Endothelial cell of umbilical vein (primary cell): ENCODE measurements around the gene SLC15A3. TPM values are rescaled to one million over a fixed set of nuclear protein-coding genes. Genes with fewer than 3 reads are reported as not detected.

Experiments used
- BruUV-seq: library from RNA; stranded (reverse); fragments of 400-500 nt; replicated peaks from 2 replicates; lab custom pipeline; 2021; lab: Mats Ljungman, UMichigan
- CTCF ChIA-PET: fragments of 300-600, 350-600 bp; sonication (Branson Sonifier 250); formaldehyde crosslinking; loops from one replicate; lab custom pipeline; 2021; ENCODE audit warnings: antibody characterized with exemption, inconsistent platforms; lab: Charles Lee
- POLR2A ChIA-PET: fragments of 300-600, 350-600 bp; sonication (Branson Sonifier 250); formaldehyde crosslinking; loops from one replicate; lab custom pipeline; 2021; ENCODE audit warnings: antibody characterized with exemption, inconsistent platforms; lab: Charles Lee
- DNase-seq: peaks from one replicate; pipeline ENCODE4 v3.0.0-alpha.2; 2011; ENCODE audit warnings: low read depth, low spot score
- FAIRE-seq: peaks from 2 replicates; lab custom pipeline; 2011; peaks lifted over from hg19 to GRCh38; lab: Jason Lieb, UNC
- H2AFZ ChIP-seq: 2 replicates; pipeline ENCODE4 v1.6.0; 2012; ENCODE audit warnings: low read depth, low read length, control low read depth, inconsistent platforms
- H3K27ac ChIP-seq: 2 replicates; pipeline ENCODE4 v1.5.1; 2011; ENCODE audit warnings: low read depth, mild to moderate bottlenecking, control low read depth, low read length, moderate library complexity; ENCODE audit not compliant: insufficient read depth
- H3K27me3 ChIP-seq, 2 experiments: 2 replicates each; pipeline versions ENCODE4 v1.6.0 to v1.6.1; 2011; ENCODE audit warnings: low read length in 2 of 2, mixed read lengths in 1 of 2; ENCODE audit not compliant: control insufficient read depth in 2 of 2, insufficient read depth in 2 of 2
- H3K36me3 ChIP-seq, 2 experiments: 2 replicates in 1 of 2; 3 replicates in 1 of 2; pipeline ENCODE4 v1.5.1; 2011; ENCODE audit warnings: low read length in 2 of 2, mild to moderate bottlenecking in 1 of 2, moderate library complexity in 1 of 2; ENCODE audit not compliant: control insufficient read depth in 2 of 2, insufficient read depth in 2 of 2; ENCODE audit errors: extremely low read depth in 1 of 2
- H3K4me1 ChIP-seq: 3 replicates; pipeline ENCODE4 v1.5.1; 2011; ENCODE audit warnings: mild to moderate bottlenecking, low read length; ENCODE audit not compliant: control insufficient read depth, insufficient read depth; ENCODE audit errors: extremely low read depth
- H3K4me2 ChIP-seq: 2 replicates; pipeline ENCODE4 v1.6.1; 2011; ENCODE audit warnings: low read length, control low read depth, mixed read lengths; ENCODE audit not compliant: insufficient read depth
- H3K4me3 ChIP-seq, 3 experiments: fragments of 200-600 bp in 1 of 3; sonication (generic), shearing (Covaris generic) in 1 of 3; replicated peaks in 1 of 3; 2 replicates each; pipeline ENCODE4 v1.5.1; 2011 to 2016; ENCODE audit warnings: control low read depth in 3 of 3, low read length in 3 of 3, mild to moderate bottlenecking in 2 of 3, inconsistent platforms in 1 of 3, low read depth in 1 of 3, moderate library complexity in 1 of 3; ENCODE audit not compliant: insufficient read depth in 1 of 3
- H3K79me2 ChIP-seq: 2 replicates; pipeline ENCODE4 v1.6.0; 2012; ENCODE audit warnings: low read length, inconsistent platforms; ENCODE audit not compliant: control insufficient read depth, insufficient read depth
- H3K9ac ChIP-seq: replicated peaks from 2 replicates; pipeline ENCODE3; 2011; ENCODE audit warnings: low read length, control low read depth; ENCODE audit not compliant: insufficient read depth; ENCODE audit errors: extremely low read depth
- H3K9me1 ChIP-seq: replicated peaks from 3 replicates; pipeline ENCODE4 v1.6.0; 2011; ENCODE audit warnings: mild to moderate bottlenecking, low read length; ENCODE audit not compliant: control insufficient read depth, insufficient read depth; ENCODE audit errors: extremely low read depth
- H3K9me3 ChIP-seq: replicated peaks from 2 replicates; pipeline ENCODE4 v1.5.1; 2012; ENCODE audit warnings: low read length, inconsistent platforms; ENCODE audit not compliant: control insufficient read depth, insufficient read depth
- H4K20me1 ChIP-seq: replicated peaks from 2 replicates; pipeline ENCODE3; 2011; ENCODE audit warnings: mild to moderate bottlenecking, low read length; ENCODE audit not compliant: control insufficient read depth, insufficient read depth; ENCODE audit errors: extremely low read depth
- CTCF ChIP-seq, 2 donors: IDR thresholded peaks; 1 replicate in 1 of 2; 2 replicates in 1 of 2; pipeline ENCODE4 v1.5.1; 2011; ENCODE audit warnings: low read length in 2 of 2, mild to moderate bottlenecking in 2 of 2, moderate library complexity in 2 of 2, control low read depth in 1 of 2, inconsistent platforms in 1 of 2, low read depth in 1 of 2; ENCODE audit not compliant: insufficient read depth in 1 of 2; ENCODE audit errors: extremely low read depth in 1 of 2
- EZH2 ChIP-seq: IDR thresholded peaks from 2 replicates; pipeline ENCODE4 v1.6.1; 2012; ENCODE audit warnings: borderline replicate concordance, low read depth, mild to moderate bottlenecking, moderate library complexity, low read length, inconsistent platforms; ENCODE audit not compliant: severe bottlenecking
- FOS ChIP-seq: IDR thresholded peaks from 2 replicates; pipeline ENCODE4 v1.6.1; 2011; ENCODE audit warnings: mild to moderate bottlenecking, low read length, moderate library complexity, borderline replicate concordance; ENCODE audit not compliant: insufficient read depth
- GATA2 ChIP-seq: IDR thresholded peaks from 2 replicates; pipeline ENCODE4 v1.7.0; 2011; ENCODE audit warnings: low read depth, mild to moderate bottlenecking, moderate library complexity, mixed read lengths, low read length; ENCODE audit not compliant: insufficient read length, insufficient read depth
- JUN ChIP-seq: IDR thresholded peaks from 2 replicates; pipeline ENCODE4 v1.6.1; 2011; ENCODE audit warnings: borderline replicate concordance, low read depth; ENCODE audit not compliant: insufficient read length, insufficient read depth
- MAX ChIP-seq: IDR thresholded peaks from 2 replicates; pipeline ENCODE4 v1.6.1; 2011; ENCODE audit not compliant: insufficient read depth, insufficient read length
- MYC ChIP-seq: IDR thresholded peaks from one replicate; pipeline ENCODE4 v1.6.1; 2011; ENCODE audit warnings: mild to moderate bottlenecking, low read depth, low read length
- POLR2A ChIP-seq: IDR thresholded peaks from 2 replicates; pipeline ENCODE4 v1.6.1; 2012; ENCODE audit warnings: low read depth, mild to moderate bottlenecking, control low read depth, low read length
- POLR2AphosphoS5 ChIP-seq: IDR thresholded peaks from 2 replicates; pipeline ENCODE4 v1.6.1; 2012; ENCODE audit warnings: low read depth, mild to moderate bottlenecking, control low read depth, low read length, moderate library complexity; ENCODE audit not compliant: insufficient read depth
- dilution Hi-C: fragments of 300-500 bp; cut with MboI; formaldehyde crosslinking; loops from one replicate; pipeline ENCODE4 v1.15.0; 2019; ENCODE audit warnings: low sequenced_read_pairs; ENCODE audit not compliant: extremely low pct_ligation_motif_present
- intact Hi-C: fragments of 100-400 bp; cut with micrococcal nuclease; formaldehyde crosslinking; loops from one replicate; pipeline ENCODE4 v1.10.0; 2022
- polyA plus RNA-seq, 4 experiments: library from polyadenylated mRNA; depleted of rRNA in 3 of 4; stranded (reverse) in 3 of 4; unstranded in 1 of 4; fragments of >200 nt; gene quantifications; 2 replicates each; pipeline versions ENCODE4 v1.2.1 to v1.2.3, GENCODE V29; 2011 to 2012; ENCODE audit warnings: missing spikeins in 1 of 4
- total RNA-seq: library from RNA; stranded (reverse); gene quantifications from 2 replicates; pipeline ENCODE4 v1.2.3, GENCODE V29; 2021

SLC15A3 gene
- total and polyA plus RNA-seq, 2 donors (not counting 3 experiments of a cell fraction or from before 2014, with no cell fraction given), result 3.3 to 4.4 TPM

GRCh38 chr11:60916669-60917206 is 35.2 kb downstream of the SLC15A3 start:
- H4K20me1 ChIP-seq, result no peaks in the 10 kb centered on the region
- dilution Hi-C loops, result no loop called here
- no peak overlapping the region for H3K27ac ChIP-seq
- peaks cover 40% of the 10 kb centered on the region for H3K4me1 ChIP-seq
- no peak for TF ChIP-seq GATA2
- no peak for TF ChIP-seq MAX
- no peak for TF ChIP-seq CTCF (IDR thresholded peaks at IDR 0.05; ENCODE audit: extremely low read depth in 1 of 2, insufficient read depth in 1 of 2, low read depth in 1 of 2, low read length in 2 of 2)
- no peak for TF ChIP-seq POLR2AphosphoS5
- TF ChIP-seq POLR2A, result no peak
- no peak for TF ChIP-seq JUN
- TF ChIP-seq FOS, result no peak
- TF ChIP-seq MYC, result no peak
- no peak for TF ChIP-seq EZH2
- no peaks in the 10 kb centered on the region for H3K9me3 ChIP-seq
- no TSS peak for BruUV-seq
- no peak overlapping the region for H3K9ac ChIP-seq
- ChIA-PET CTCF (interaction anchor here (4.8 kb wide), 1 partner anchor 18 kb away, joined by 32 read pairs; no protein-coding TSS in a partner anchor), POLR2A (no interaction called here)
- intact Hi-C loops, result loop anchor here (10.0 kb wide), 1 partner anchor 218 kb away; no protein-coding TSS in a partner anchor
- no peak for DNase-seq
- no peak for FAIRE-seq
- H3K9me1 ChIP-seq, result no peaks in the 10 kb centered on the region
- no peak overlapping the region for H3K4me3 ChIP-seq
- H3K79me2 ChIP-seq, result peaks cover 51% of the 10 kb centered on the region
- peaks cover 2 to 12% of the 10 kb centered on the region in 2 experiments for H3K36me3 ChIP-seq
- H2AFZ ChIP-seq, result no peak overlapping the region
- H3K4me2 ChIP-seq, result no peak overlapping the region
- no peaks in the 10 kb centered on the region for H3K27me3 ChIP-seq
